Naive thymus-derived CD4-positive, alpha-beta T cell (primary cell): Measurements from ENCODE around the gene APMAP. TPM values are rescaled to one million over a fixed set of nuclear protein-coding genes. Genes with fewer than 3 reads are reported as not detected.

Experiments
- ATAC-seq: fragments of 150-1000 bp; cut with Tn5 transposase; 2 replicates; pipeline ENCODE4 v1.10.0; 2021; ENCODE audit warnings: mild to moderate bottlenecking, moderate library complexity
- CTCF ChIA-PET: fragments of 350-600 bp; sonication (Branson Sonifier 250); formaldehyde crosslinking; loops from one replicate; lab custom pipeline; 2021; ENCODE audit warnings: antibody characterized with exemption; lab: Charles Lee
- POLR2A ChIA-PET: fragments of 350-600 bp; sonication (Branson Sonifier 250); formaldehyde crosslinking; loops from one replicate; lab custom pipeline; 2021; ENCODE audit warnings: antibody characterized with exemption, inconsistent platforms; lab: Charles Lee
- DNase-seq, 9 donors: peaks; one replicate each; pipeline versions ENCODE4 v3.0.0 to v3.0.0-alpha.2; 2020 to 2022; ENCODE audit warnings: mixed read lengths in 1 of 9
- H3K27ac ChIP-seq: one replicate; pipeline ENCODE4 v1.7.0; 2013; ENCODE audit warnings: mild to moderate bottlenecking, low read depth, low read length, moderate library complexity
- H3K27me3 ChIP-seq, 2 donors: one replicate each; pipeline ENCODE4 v1.7.0; 2013; ENCODE audit warnings: low read length in 2 of 2, mild to moderate bottlenecking in 2 of 2, moderate library complexity in 2 of 2; ENCODE audit not compliant: control insufficient read depth in 2 of 2, insufficient read depth in 2 of 2
- H3K36me3 ChIP-seq, 3 experiments: 1 replicate in 2 of 3; 2 replicates in 1 of 3; pipeline ENCODE4 v1.7.0; 2013; ENCODE audit warnings: low read length in 3 of 3, mild to moderate bottlenecking in 3 of 3, moderate library complexity in 1 of 3; ENCODE audit not compliant: insufficient read depth in 3 of 3, control insufficient read depth in 2 of 3
- H3K4me1 ChIP-seq, 2 donors: one replicate each; pipeline ENCODE4 v1.7.0; 2013; ENCODE audit warnings: low read length in 2 of 2, mild to moderate bottlenecking in 2 of 2, moderate library complexity in 1 of 2; ENCODE audit not compliant: control insufficient read depth in 2 of 2, insufficient read depth in 2 of 2
- H3K4me3 ChIP-seq: 2 replicates; pipeline ENCODE4 v1.7.0; 2013; ENCODE audit warnings: mild to moderate bottlenecking, low read length
- H3K9me3 ChIP-seq, 3 experiments: 1 replicate in 2 of 3; 2 replicates in 1 of 3; pipeline ENCODE4 v1.7.0; 2013; ENCODE audit warnings: low read length in 3 of 3; ENCODE audit not compliant: control insufficient read depth in 2 of 3
- H3K27ac Mint-ChIP-seq, 9 donors: one replicate each; pipeline ENCODE4 v1.8.0; 2020 to 2022; ENCODE audit warnings: mixed read lengths in 9 of 9, mild to moderate bottlenecking in 8 of 9, moderate library complexity in 5 of 9, inconsistent platforms in 2 of 9
- H3K27me3 Mint-ChIP-seq, 5 donors: one replicate each; pipeline ENCODE4 v1.8.0; 2021 to 2022; ENCODE audit warnings: mixed read lengths in 5 of 5, mild to moderate bottlenecking in 1 of 5
- H3K36me3 Mint-ChIP-seq, 5 donors: one replicate each; pipeline ENCODE4 v1.8.0; 2020 to 2022; ENCODE audit warnings: mixed read lengths in 5 of 5, mild to moderate bottlenecking in 3 of 5, inconsistent platforms in 1 of 5
- H3K4me1 Mint-ChIP-seq, 7 donors: one replicate each; pipeline ENCODE4 v1.8.0; 2020 to 2022; ENCODE audit warnings: mixed read lengths in 7 of 7, mild to moderate bottlenecking in 3 of 7, inconsistent platforms in 1 of 7
- H3K4me3 Mint-ChIP-seq, 10 donors: one replicate each; pipeline ENCODE4 v1.8.0; 2020 to 2022; ENCODE audit warnings: mild to moderate bottlenecking in 10 of 10, mixed read lengths in 10 of 10, moderate library complexity in 6 of 10, inconsistent platforms in 2 of 10
- H3K9me3 Mint-ChIP-seq, 11 donors: one replicate each; pipeline ENCODE4 v1.8.0; 2020 to 2022; ENCODE audit warnings: mixed read lengths in 11 of 11, mild to moderate bottlenecking in 4 of 11, inconsistent platforms in 1 of 11, moderate library complexity in 1 of 11
- intact Hi-C, 2 donors: fragments of 100-400 bp; cut with micrococcal nuclease; formaldehyde crosslinking; loops; one replicate each; pipeline ENCODE4 v1.15.1; 2023
- polyA plus RNA-seq, 2 donors: library from polyadenylated mRNA; unstranded; fragments of 300-500 nt; fragmentation: Illumina TruSeq; gene quantifications; one replicate each; pipeline ENCODE4 v1.2.3, GENCODE V29; 2021
- total RNA-seq, 6 experiments: library from RNA in 5 of 6; stranded (reverse) in 5 of 6; gene quantifications; 1 replicate in 5 of 6; 2 replicates in 1 of 6; pipeline ENCODE4 v1.2.3 and lab custom pipeline; 2021 to 2026

APMAP gene
- total and polyA plus RNA-seq, 7 experiments from 2014 or later = 28.2 to 74.6 (median 41.4) TPM

DNA sequence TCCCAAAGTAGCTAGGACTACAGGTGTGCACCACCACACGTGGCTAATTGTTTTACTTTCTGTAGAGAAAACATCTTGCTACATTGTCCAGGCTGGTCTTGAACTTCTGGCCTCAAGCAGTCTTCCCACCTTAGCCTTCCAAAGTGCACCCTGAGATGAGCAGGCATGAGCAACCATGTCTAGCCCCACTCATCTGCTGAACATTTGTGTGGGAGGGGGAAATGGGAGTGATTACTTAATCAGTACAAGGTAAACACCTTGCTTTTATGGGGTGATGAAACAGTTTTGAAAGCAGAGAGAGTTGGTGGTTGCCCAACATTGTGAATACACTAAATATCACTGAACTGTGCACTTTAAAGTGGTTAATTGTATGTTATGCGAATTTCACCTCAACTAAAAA, 5.3 kb downstream of the APMAP start:
- Mint-ChIP-seq H3K36me3 (peaks cover 10 to 37% (median 17%) of the 10 kb centered on the region in 5 donors), H3K9me3 (no peaks in the 10 kb centered on the region), H3K4me1 (peaks cover 43 to 85% (median 79%) of the 10 kb centered on the region in 7 donors), H3K4me3 (peak overlapping the region in 1 of 10 donors; percentile 30), H3K27me3 (no peaks in the 10 kb centered on the region), H3K27ac (no peak overlapping the region)
- Histone ChIP-seq H3K27me3 (no peaks in the 10 kb centered on the region), H3K9me3 (no peaks in the 10 kb centered on the region), H3K4me3 (no peak overlapping the region), H3K4me1 (peaks cover 22 to 75% of the 10 kb centered on the region in 2 donors), H3K36me3 (peaks cover 0 to 10% (median 0%) of the 10 kb centered on the region in 3 experiments), H3K27ac (no peak overlapping the region)
- CTCF ChIA-PET = no interaction called here
- DNase-seq = no peak
- intact Hi-C loops = no loop called here
- no peak for ATAC-seq
- POLR2A ChIA-PET = interaction anchor here (0.7 kb wide), 1 partner anchor 9 kb away, joined by 3 read pairs; no protein-coding TSS in a partner anchor

DNA sequence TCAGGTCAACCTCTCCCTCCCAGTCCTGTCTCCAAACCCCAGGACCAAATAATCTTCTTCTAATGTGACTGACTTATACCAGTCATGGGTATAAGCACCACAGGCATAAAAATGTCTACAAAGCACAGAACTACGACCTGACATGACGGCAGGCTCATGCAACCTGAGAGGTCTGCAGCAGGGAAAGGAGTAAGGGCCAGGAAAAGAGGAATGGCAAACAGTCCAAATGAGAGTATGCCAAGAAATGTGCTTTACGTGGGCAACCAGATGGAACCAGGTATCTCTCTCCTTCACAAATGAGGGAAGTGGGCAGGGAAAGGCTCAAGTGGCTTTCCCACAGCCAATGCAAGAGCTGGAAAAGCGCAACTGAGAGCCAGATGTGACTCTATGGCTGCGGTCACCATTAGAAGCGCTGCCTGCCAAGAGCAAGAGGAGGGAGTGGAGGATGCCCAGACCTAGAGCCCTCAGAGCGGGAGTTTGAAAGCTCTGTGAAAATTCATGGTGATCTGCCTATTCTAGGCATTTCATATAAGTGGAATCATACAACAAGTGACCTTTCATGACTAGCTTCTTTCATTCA, 6.0 kb downstream of the APMAP start:
- Histone ChIP-seq H3K27me3 (no peaks in the 10 kb centered on the region), H3K4me1 (peaks cover 18 to 82% of the 10 kb centered on the region in 2 donors), H3K27ac (no peak overlapping the region), H3K4me3 (no peak overlapping the region), H3K9me3 (no peaks in the 10 kb centered on the region), H3K36me3 (peaks cover 0 to 11% (median 0%) of the 10 kb centered on the region in 3 experiments)
- DNase-seq (no peak), ATAC-seq (no peak)
- Mint-ChIP-seq H3K4me1 (peaks cover 37 to 89% (median 75%) of the 10 kb centered on the region in 7 donors), H3K9me3 (no peaks in the 10 kb centered on the region), H3K36me3 (peaks cover 10 to 43% (median 21%) of the 10 kb centered on the region in 5 donors), H3K27ac (peak overlapping the region in 1 of 9 donors; percentile 10), H3K27me3 (no peaks in the 10 kb centered on the region), H3K4me3 (no peak overlapping the region)
- ChIA-PET CTCF (interaction anchor here (1.2 kb wide), 1 partner anchor 78 kb away, joined by 4 read pairs; no protein-coding TSS in a partner anchor), POLR2A (interaction anchor here (0.7 kb wide), 1 partner anchor 8 kb away, joined by 3 read pairs; no protein-coding TSS in a partner anchor)
- intact Hi-C loops = no loop called here

DNA sequence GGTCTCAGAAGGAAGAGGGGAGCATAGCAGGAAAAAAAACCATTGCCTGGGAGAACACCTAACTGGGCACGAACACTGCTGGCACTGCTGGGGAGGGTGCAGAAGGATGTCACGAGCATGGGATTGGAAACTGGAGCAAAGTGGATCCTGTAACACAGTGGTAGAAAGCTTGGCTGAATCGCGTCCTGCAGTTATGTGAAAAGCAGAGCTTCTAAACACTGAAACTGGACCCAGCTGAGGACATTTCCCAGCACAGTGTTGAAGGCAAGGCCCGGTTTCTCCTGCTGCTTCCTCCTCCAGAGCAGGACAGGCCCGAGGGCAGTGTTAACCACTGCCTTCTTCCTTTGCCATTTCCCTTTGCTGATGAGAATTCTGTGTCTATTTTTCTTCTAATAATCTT, 6.7 kb downstream of the APMAP start:
- intact Hi-C loops = no loop called here
- Histone ChIP-seq H3K4me3 (no peak overlapping the region), H3K9me3 (no peaks in the 10 kb centered on the region), H3K27me3 (no peaks in the 10 kb centered on the region), H3K4me1 (peaks cover 12 to 84% of the 10 kb centered on the region in 2 donors), H3K36me3 (peaks cover 0 to 18% (median 0%) of the 10 kb centered on the region in 3 experiments), H3K27ac (no peak overlapping the region)
- ATAC-seq = no peak
- Mint-ChIP-seq H3K27me3 (no peaks in the 10 kb centered on the region), H3K36me3 (peaks cover 14 to 50% (median 28%) of the 10 kb centered on the region in 5 donors), H3K9me3 (no peaks in the 10 kb centered on the region), H3K27ac (peak overlapping the region in 4 of 9 donors; percentile 10 to 60 (median 55)), H3K4me3 (no peak overlapping the region), H3K4me1 (peaks cover 31 to 89% (median 67%) of the 10 kb centered on the region in 7 donors)
- peak in 1 of 9 donors; percentile 10 for DNase-seq
- ChIA-PET CTCF (interaction anchor here (1.2 kb wide), 1 partner anchor 79 kb away, joined by 4 read pairs; no protein-coding TSS in a partner anchor), POLR2A (no interaction called here)

DNA sequence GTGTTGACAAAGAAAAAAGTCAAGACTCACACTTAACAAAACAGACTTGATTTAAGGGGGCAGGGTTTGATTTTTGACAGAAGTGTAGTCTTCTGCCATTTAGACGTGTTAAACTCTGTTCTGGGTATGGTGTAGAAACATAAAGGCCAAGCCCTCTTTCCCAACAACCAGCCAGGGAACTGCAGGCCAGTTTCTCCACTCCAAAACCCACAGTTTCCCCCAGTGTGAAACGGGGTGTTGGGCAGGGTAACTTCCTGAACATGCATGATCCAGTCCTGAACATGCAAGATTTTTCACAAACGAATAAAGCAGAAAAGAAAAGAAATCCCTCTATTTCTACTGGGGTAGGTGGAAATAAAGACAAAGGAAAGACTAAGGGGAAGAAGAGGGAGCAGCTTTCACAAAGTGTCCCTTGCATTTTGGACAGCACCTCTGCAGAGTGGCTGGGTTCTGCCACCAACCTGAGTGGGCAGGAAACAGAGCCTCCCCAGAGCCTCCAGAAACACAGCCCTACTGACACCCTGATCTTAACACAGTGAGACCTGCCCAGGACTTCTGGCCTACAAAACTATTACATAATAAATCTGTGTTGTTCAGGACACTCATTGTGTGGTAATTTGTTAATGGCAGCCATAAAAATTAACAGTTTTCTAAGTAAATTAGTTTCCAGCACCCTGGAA, 7.5 kb downstream of the APMAP start:
- peaks cover 0 to 25% (median 0%) of the 10 kb centered on the region in 3 experiments for H3K36me3 ChIP-seq
- intact Hi-C loops = no loop called here
- H3K9me3 Mint-ChIP-seq = peaks cover 0 to 1% (median 0%) of the 10 kb centered on the region in 11 donors
- POLR2A ChIA-PET = no interaction called here
- no peak overlapping the region for H3K4me3 ChIP-seq
- ATAC-seq = peak; percentile 42
- peak overlapping the region in 2 of 10 donors; percentile 25 to 29 for H3K4me3 Mint-ChIP-seq
- peaks cover 5 to 83% of the 10 kb centered on the region in 2 donors for H3K4me1 ChIP-seq
- H3K9me3 ChIP-seq = no peaks in the 10 kb centered on the region
- CTCF ChIA-PET = no interaction called here
- H3K36me3 Mint-ChIP-seq = peaks cover 16 to 57% (median 35%) of the 10 kb centered on the region in 5 donors
- no peak for DNase-seq
- H3K27me3 ChIP-seq = no peaks in the 10 kb centered on the region
- H3K27me3 Mint-ChIP-seq = no peaks in the 10 kb centered on the region
- peak overlapping the region in 5 of 9 donors; percentile 10 to 59 (median 19) for H3K27ac Mint-ChIP-seq
- no peak overlapping the region for H3K27ac ChIP-seq
- peaks cover 25 to 85% (median 61%) of the 10 kb centered on the region in 7 donors for H3K4me1 Mint-ChIP-seq

DNA sequence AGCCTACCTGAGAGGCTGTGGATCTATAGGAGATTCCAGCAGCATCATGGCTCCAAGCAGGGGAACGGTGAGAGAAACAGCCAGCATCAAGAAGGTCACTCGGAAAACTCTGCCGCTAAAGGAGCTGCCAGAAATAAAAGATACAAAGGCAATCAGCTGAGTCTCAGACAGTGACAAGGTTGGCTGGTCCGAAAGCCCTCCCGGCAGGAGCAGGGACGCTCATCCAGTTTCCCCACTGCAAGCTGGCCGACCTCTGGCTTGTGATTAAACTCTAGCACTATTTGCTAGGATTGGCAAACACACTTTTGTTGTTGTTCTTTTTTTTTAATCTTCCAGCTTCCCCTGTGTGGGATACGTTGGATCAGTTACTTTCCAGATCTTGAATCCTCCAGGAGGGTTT, 8.7 kb downstream of the APMAP start:
- intact Hi-C loops = no loop called here
- POLR2A ChIA-PET = no interaction called here
- CTCF ChIA-PET = no interaction called here
- Histone ChIP-seq H3K27ac (no peak overlapping the region), H3K4me3 (no peak overlapping the region), H3K9me3 (no peaks in the 10 kb centered on the region), H3K4me1 (peaks cover 0 to 80% of the 10 kb centered on the region in 2 donors), H3K36me3 (peaks cover 0 to 36% (median 0%) of the 10 kb centered on the region in 3 experiments), H3K27me3 (no peaks in the 10 kb centered on the region)
- no peaks in the 10 kb centered on the region for H3K27me3 Mint-ChIP-seq
- peaks cover 23 to 88% (median 58%) of the 10 kb centered on the region in 7 donors for H3K4me1 Mint-ChIP-seq
- H3K4me3 Mint-ChIP-seq = no peak overlapping the region
- H3K9me3 Mint-ChIP-seq = peaks cover 0 to 6% (median 0%) of the 10 kb centered on the region in 11 donors
- no peak for DNase-seq
- peaks cover 20 to 66% (median 47%) of the 10 kb centered on the region in 5 donors for H3K36me3 Mint-ChIP-seq
- H3K27ac Mint-ChIP-seq = no peak overlapping the region
- ATAC-seq = no peak

DNA sequence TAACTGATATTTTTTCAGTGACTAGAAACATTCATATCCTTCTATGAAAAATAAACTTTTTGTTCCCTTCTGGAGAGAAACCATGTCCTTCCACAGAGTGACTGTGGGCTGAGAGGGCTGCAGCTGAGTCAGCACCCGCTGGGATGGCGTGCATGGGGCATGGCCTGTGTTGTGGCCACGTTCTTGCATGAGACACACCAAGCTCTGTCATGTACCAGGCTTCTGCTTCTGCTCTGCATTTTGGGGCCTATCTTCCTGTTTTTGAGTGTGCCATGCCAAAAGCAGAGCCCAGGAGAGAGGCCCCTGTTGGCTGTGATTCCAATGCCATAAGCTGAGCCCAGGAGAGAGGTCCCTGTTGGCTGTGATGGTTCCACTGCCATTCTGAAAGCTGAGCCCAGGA, 10.8 kb downstream of the APMAP start:
- DNase-seq = no peak
- Histone ChIP-seq H3K27me3 (no peaks in the 10 kb centered on the region), H3K4me1 (peaks cover 0 to 65% of the 10 kb centered on the region in 2 donors), H3K4me3 (no peak overlapping the region), H3K27ac (no peak overlapping the region), H3K36me3 (peaks cover 3 to 55% (median 10%) of the 10 kb centered on the region in 3 experiments), H3K9me3 (no peaks in the 10 kb centered on the region)
- ChIA-PET POLR2A (no interaction called here), CTCF (no interaction called here)
- Mint-ChIP-seq H3K27me3 (no peaks in the 10 kb centered on the region), H3K4me1 (peaks cover 20 to 77% (median 46%) of the 10 kb centered on the region in 7 donors), H3K4me3 (no peak overlapping the region), H3K36me3 (peaks cover 22 to 73% (median 65%) of the 10 kb centered on the region in 5 donors), H3K9me3 (peaks cover 0 to 9% (median 3%) of the 10 kb centered on the region in 11 donors), H3K27ac (peak overlapping the region in 1 of 9 donors; percentile 9)
- peak; percentile 81 for ATAC-seq
- intact Hi-C loops = no loop called here
